Activated CD4-positive, alpha-beta T cell treated with anti-CD3 and anti-CD28 coated beads for 1 hour (primary cell): ENCODE data around the gene TIMM44.
"Not testable (repeated sequence)": the region's sequence is repeated elsewhere in the genome, so short reads cannot be mapped to it uniquely, and the experiment has no call there.

Source experiments
- DNase-seq: peaks from one replicate; pipeline ENCODE4 v3.0.0-alpha.2; 2020

TIMM44 gene

GRCh38 chr19:7894612-7895309 lies 48.7 kb downstream of the TIMM44 start:
- DNase-seq, result no peak

GRCh38 chr19:7893362-7894101 lies 49.9 kb downstream of the TIMM44 start:
- DNase-seq, result not testable (repeated sequence)

- DNase-seq, result no peak
Observed at GRCh38 chr19:7888826-7889217, 54.6 kb downstream of the TIMM44 start.

- peak; percentile 27 for DNase-seq
Observed at GRCh38 chr19:7888145-7888825, 55.2 kb downstream of the TIMM44 start, which contains the start of gene LRRC8E. Gene LRRC8E (plus strand): TSS chr19:7888510. CDS start chr19:7895604, 7,094 bp downstream.

- no peak for DNase-seq
Observed at GRCh38 chr19:7887408-7888144, 55.9 kb downstream of the TIMM44 start.

GRCh38 chr19:7885818-7886217 lies 57.6 kb downstream of the TIMM44 start:
- DNase-seq, result no peak

GRCh38 chr19:7883796-7884570 lies 59.5 kb downstream of the TIMM44 start:
- no peak for DNase-seq

GRCh38 chr19:7883105-7883504 lies 60.4 kb downstream of the TIMM44 start:
- no peak for DNase-seq

- no peak for DNase-seq
Observed at GRCh38 chr19:7881910-7882309, 61.6 kb downstream of the TIMM44 start.

GRCh38 chr19:7879836-7880235 lies 63.6 kb downstream of the TIMM44 start:
- no peak for DNase-seq

GRCh38 chr19:7879111-7879807 lies 64.2 kb downstream of the TIMM44 start:
- no peak for DNase-seq

GRCh38 chr19:7877249-7877836 lies 66.1 kb downstream of the TIMM44 start:
- DNase-seq, result no peak
